Endothelial cell of hepatic sinusoid (primary cell): ENCODE measurements around the gene HHLA2.
"Not testable (repeated sequence)": the region's sequence is repeated elsewhere in the genome, so short reads cannot be mapped to it uniquely, and the experiment has no call there.

Source experiments
- in situ Hi-C: cut with HindIII; loops from 2 replicates; pipeline ENCODE4 v1.10.0; 2017; ENCODE audit warnings: low sequenced_read_pairs

HHLA2 gene

GRCh38 chr3:108296239-108296638 lies at the start of gene HHLA2:
TSS of gene HHLA2 (plus strand) at chr3:108296548. CDS start at chr3:108351814, 55,266 bp downstream.
- in situ Hi-C loops = no loop called here

DNA sequence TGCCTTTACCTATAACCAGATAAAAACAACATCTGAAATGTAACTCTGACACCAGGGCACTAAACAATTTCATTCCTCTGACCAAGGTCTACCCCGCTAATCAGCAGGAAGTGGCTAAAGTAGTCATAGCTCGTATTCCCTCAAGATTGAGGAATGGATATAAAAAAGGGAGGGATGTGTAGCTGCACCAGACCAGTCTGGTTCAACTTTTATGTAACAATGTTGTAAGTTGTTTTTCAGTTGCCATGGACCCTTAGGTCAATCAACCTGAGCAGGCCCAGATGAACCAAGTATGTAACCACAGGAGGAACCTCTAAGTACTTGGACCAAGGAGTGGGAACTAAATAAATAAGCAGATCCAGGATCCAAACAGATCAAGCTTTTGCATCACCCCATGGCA lies 45.7 kb upstream of the HHLA2 start:
- in situ Hi-C loops = no loop called here

GRCh38 chr3:108251265-108251664 lies 45.1 kb upstream of the HHLA2 start:
- in situ Hi-C loops = no loop called here

DNA sequence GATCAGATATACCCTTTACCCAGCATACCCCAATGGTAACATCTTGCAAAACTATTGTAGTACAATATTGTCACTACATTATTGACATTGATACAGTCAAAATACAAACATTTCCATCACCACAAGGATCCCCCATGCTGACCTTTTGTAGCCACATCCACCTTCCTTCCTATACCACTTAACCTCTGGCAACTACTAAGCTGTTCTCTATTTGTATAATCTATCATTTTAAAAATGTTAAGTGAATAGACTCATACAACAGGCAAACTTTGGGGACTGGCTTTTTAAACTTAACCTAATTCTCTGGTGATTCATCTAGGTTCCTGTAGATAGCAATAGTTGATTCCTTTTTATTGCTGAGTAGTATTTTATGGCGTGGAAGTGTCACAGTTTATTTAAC lies 44.5 kb upstream of the HHLA2 start:
- in situ Hi-C loops = no loop called here

- in situ Hi-C loops = no loop called here
Measured at GRCh38 chr3:108255131-108255530, 41.2 kb upstream of the HHLA2 start.

DNA sequence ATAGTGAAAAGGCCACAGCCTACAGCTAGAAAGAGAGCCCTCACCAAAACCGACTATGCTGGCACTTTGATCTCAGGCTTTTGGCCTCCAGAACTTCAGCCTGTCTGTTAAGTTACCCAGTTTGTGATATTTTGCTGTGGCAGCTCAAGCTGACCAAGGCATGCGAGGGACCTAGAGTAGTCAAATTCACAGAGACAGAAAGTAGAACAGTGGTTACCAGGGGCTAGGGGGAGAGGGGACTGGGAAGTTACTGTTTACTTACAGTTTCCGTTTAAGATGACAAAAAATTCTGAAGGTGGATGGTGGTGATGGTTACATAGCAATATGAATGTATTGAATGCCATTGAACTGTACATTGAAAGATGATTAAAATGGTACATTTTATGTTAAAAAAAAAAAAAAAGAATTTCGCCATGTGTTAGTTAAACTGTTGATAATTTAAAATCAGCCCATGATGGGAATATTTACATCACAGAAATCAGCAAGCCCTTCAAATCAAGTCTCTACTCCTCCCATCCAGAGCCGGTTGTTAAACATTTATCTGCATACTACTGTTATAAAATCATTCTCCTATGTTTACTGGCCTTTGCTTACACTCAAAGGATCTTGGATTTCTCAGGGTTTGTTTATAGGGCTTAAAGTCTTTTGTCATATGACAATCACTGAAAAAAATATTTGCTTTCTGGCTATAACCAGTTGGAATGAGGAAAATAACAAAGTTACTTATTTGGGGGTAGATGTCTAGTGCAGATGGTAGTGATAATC lies 31.6 kb upstream of the HHLA2 start:
- in situ Hi-C loops = not testable (repeated sequence)

DNA sequence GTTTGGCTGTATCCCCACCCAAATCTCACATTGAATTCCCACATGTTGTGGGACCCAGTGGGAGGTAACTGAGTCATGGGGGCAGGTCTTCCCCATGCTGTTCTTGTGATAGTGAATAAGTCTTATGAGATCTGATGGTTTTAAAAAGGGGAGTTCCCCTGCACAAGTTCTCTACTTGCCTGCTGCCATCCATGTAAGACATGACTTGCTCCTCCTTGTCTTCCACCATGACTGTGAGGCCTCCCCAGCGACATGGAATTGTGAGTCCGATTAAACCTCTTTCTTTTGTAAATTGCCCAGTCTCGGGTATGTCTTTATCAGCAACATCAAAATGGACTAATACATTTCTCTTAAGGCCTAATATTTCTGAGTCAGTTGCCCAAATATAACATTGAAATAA lies 28.1 kb upstream of the HHLA2 start:
- in situ Hi-C loops = not testable (repeated sequence)

DNA sequence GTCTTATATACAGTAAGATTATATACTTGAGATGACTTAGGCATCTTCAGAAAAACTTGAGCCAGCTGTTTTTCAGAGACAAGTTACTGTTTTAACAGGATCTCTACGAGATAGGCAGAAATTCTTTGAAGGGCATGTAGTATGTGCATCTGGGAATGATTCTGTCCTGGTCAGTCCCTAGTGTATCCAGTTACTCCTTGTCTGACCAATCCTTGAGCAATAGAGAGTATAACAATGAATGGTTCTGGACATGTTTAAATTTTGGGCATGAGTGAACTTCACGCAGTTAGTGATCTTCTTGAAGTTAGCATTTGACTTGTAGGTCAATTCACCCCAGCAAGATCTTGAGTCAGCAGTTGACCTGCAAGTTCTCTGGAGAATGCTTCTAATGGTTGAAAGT lies 24.7 kb upstream of the HHLA2 start:
- in situ Hi-C loops = no loop called here

GRCh38 chr3:108279066-108279465 lies 17.3 kb upstream of the HHLA2 start:
- in situ Hi-C loops = not testable (repeated sequence)

DNA sequence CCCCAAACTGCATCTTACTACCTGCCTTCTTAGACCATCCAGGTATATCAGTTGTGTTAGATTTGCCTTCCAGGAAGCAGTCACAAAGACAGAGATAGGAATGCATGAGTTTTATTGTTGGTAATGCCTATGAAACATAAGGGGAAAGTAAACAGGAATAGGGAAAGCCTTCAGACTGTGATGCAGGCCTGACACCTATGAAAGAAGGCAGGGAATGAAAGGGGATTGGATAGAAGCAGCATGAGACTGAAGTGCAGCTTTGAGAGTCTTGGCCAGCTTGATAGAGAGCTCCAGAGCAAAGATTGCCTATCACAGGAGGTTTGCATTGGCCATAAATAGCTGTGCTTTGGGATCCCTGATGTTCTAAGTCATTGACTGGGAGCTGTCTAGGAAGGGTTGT lies 15.9 kb upstream of the HHLA2 start:
- in situ Hi-C loops = no loop called here

DNA sequence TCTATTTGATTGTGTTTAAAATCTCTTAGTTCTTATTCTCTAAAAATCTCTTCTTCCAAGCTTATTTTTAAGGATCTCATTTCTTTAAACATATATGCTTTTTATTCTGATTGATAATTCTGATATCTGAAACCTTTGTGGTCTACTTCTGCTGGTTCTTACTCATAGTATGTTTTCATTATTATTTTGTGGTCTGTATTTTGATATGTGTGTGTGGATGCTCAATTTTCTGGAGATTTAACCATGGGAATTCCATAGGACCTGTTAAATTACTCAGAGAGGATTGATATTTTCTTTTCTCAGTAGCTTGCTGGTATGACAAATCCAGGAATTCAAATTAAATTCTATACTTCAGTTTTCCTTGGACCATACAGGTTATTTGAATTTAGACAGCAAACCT lies 14.7 kb upstream of the HHLA2 start:
- in situ Hi-C loops = no loop called here

- in situ Hi-C loops = no loop called here
Measured at GRCh38 chr3:108283006-108283405, 13.3 kb upstream of the HHLA2 start.

DNA sequence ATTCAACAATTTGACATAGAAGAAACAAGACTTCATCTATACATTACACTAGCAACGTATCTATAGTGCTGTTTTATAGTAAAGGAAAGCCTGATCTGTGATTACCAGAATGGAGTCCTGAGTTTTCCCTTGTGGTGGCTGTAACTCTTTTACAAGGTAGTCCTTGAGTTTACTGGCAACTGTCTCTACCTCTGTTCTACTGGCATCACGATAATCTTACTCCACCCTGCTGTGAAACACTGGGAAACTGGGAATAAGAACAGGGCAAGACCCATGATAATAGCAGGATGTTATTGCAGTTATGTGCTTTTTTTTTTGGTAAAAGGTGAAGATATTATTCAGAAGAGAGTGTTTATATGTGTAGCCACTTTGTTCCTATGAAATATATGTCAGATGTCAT lies 12.4 kb upstream of the HHLA2 start:
- in situ Hi-C loops = no loop called here

DNA sequence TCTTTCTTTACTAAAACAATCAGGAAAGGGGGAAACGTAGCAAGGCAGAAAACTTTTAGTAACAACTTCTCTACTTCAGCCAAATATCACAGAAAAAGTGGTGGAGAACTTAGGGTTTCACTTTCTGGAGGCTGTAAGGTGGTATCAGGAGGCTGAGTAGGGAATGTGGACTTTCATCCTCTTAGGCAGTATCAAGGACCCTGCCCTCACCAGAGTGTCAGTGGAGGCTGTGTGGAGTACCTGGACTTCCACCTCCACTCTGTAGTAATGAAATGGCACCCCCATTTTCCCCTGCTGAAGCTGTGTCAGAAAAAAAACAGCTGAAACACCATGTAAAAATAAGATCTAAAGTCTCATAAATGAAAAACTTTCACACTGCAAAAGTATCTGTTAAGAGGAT lies 11.2 kb upstream of the HHLA2 start:
- in situ Hi-C loops = no loop called here

DNA sequence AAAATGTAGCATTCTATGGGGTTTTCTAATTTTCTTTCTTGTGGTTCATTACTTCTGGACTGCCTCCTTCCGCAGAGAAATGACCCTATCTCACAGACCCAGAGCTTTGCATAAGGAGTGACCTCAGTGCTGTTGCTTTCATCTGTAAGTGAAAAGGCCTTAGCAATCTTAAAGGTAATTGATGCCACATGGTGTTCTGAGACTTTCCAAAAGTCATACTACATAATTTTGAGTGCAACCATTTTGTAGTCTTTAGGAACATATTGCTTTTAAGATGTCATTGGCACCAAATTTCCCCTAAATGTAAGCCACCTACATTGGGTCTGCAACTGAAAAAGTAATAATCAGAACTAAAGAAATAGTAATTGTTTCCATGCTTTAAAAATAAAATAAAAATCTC lies 9.2 kb upstream of the HHLA2 start:
- in situ Hi-C loops = no loop called here

- in situ Hi-C loops = not testable (repeated sequence)
Measured at GRCh38 chr3:108288193-108288592, 8.2 kb upstream of the HHLA2 start.

DNA sequence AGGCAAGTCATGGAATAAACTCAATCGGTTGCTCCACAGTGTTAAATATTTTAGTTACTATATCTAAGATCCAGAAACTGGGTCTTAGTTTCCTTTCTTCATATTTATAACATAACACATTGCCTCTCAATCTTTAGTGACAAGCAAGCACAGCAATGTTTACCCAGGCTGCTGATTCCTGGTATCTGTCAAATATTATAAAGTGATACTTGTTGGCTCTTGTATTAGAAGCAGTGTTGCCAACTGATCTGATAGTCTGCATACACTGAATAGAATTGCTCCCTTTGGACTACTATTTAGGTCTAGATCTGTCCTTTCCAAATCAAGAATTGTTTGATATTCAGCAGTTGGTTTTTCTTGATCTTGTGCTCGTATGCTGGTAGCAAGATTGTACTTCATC lies 7.2 kb upstream of the HHLA2 start:
- in situ Hi-C loops = no loop called here

- in situ Hi-C loops = no loop called here
Measured at GRCh38 chr3:108292450-108292849, 3.9 kb upstream of the HHLA2 start.

GRCh38 chr3:108292905-108293328 lies 3.4 kb upstream of the HHLA2 start:
- in situ Hi-C loops = no loop called here

DNA sequence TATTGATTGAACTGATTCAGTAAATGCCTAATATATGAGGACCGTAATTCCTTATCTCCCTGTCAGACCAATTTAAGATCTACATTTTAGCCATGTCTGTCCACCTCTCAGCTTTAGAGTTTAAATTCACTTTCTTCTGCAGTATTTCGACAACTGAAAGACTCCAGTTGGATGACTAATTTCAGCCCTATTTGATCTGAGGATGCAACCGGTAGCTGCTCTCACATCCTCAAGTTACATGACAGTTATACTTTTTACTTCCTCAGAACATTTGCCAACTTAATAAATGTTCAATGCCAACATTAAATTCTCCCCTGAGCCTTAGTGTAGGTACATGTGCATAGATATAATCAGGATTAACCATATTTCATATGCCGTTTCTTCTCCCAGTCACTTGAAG lies 2.5 kb upstream of the HHLA2 start:
- in situ Hi-C loops = no loop called here

DNA sequence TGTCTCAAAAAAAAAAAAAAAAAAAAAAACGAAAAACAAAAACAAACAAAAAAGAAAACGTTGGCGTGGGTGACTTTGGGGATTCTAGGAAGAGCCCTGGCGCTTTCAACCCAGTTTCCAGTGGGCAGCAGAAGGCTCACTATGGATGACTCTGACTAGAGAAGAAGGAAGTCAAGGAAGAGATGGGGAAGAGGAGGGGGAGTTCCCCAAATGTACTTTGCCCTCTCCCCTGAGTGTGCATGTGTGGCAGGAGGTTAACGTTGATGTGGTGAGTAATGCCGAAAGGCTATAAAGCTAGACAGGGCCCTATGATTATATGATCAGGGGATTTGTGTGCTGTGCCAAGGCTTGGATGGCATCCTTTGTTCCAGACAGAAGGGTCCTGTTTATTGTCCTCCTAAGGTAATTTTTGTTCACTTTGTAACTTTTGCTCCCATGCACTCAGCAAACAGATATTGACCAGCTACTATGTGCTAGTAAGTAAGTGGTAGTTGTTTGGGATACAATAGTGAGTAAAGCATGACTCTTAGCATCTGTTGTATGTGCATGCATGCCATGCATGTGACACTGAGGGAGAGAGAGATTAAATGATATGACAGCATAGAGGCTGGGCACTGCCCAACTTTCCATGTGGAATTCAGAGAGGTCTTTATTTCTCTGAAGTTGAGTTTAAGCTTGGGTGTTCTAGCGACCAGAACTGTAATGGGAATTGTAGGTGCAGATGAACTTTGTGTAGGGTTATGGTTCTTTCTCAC lies 750 bp upstream of the HHLA2 start:
- in situ Hi-C loops = no loop called here

- in situ Hi-C loops = no loop called here
Measured at GRCh38 chr3:108297647-108298046, 1.3 kb downstream of the HHLA2 start.
